ENCODE data around the gene SDHD.

SDHD gene

GRCh38 chr11:112049777-112050176 is 36.9 kb upstream of the SDHD start:
- no peak for DNase-seq (ENCODE audit: low read depth)
- no peak for TF ChIP-seq CTCF (IDR thresholded peaks at IDR 0.05; ENCODE audit: control insufficient read depth, insufficient read depth, low read depth, low read length, missing control alignments)
- H3K4me3 ChIP-seq (ENCODE audit: control insufficient read depth, low read depth, low read length) = no peak overlapping the region

- no peak for TF ChIP-seq CTCF (IDR thresholded peaks at IDR 0.05; ENCODE audit: control insufficient read depth, insufficient read depth, low read depth, low read length, missing control alignments)
- DNase-seq (ENCODE audit: low read depth) = no peak
- H3K4me3 ChIP-seq (ENCODE audit: control insufficient read depth, low read depth, low read length) = no peak overlapping the region
Measured at GRCh38 chr11:112050721-112051120, 36.0 kb upstream of the SDHD start.

GRCh38 chr11:112051768-112052167 is 34.9 kb upstream of the SDHD start:
- no peak for DNase-seq (ENCODE audit: low read depth)
- TF ChIP-seq CTCF (IDR thresholded peaks at IDR 0.05; ENCODE audit: control insufficient read depth, insufficient read depth, low read depth, low read length, missing control alignments) = no peak
- H3K4me3 ChIP-seq (ENCODE audit: control insufficient read depth, low read depth, low read length) = no peak overlapping the region

- no peak for DNase-seq (ENCODE audit: low read depth)
- H3K4me3 ChIP-seq (ENCODE audit: control insufficient read depth, low read depth, low read length) = no peak overlapping the region
- no peak for TF ChIP-seq CTCF (IDR thresholded peaks at IDR 0.05; ENCODE audit: control insufficient read depth, insufficient read depth, low read depth, low read length, missing control alignments)
Measured at GRCh38 chr11:112057170-112057569, 29.5 kb upstream of the SDHD start.

- no peak for DNase-seq (ENCODE audit: low read depth)
- TF ChIP-seq CTCF (IDR thresholded peaks at IDR 0.05; ENCODE audit: control insufficient read depth, insufficient read depth, low read depth, low read length, missing control alignments) = no peak
- no peak overlapping the region for H3K4me3 ChIP-seq (ENCODE audit: control insufficient read depth, low read depth, low read length)
Measured at GRCh38 chr11:112058103-112058502, 28.6 kb upstream of the SDHD start.

- no peak for DNase-seq (ENCODE audit: low read depth)
- TF ChIP-seq CTCF (IDR thresholded peaks at IDR 0.05; ENCODE audit: control insufficient read depth, insufficient read depth, low read depth, low read length, missing control alignments) = no peak
- no peak overlapping the region for H3K4me3 ChIP-seq (ENCODE audit: control insufficient read depth, low read depth, low read length)
Measured at GRCh38 chr11:112062923-112063322, 23.8 kb upstream of the SDHD start.
